Mucosa of stomach (tissue), 1 donor: ENCODE data around the gene GNG11.
"Not testable (repeated sequence)": the region's sequence is repeated elsewhere in the genome, so short reads cannot be mapped to it uniquely, and the experiment has no call there.

ENCODE experiments used
- H3K27me3 ChIP-seq: one replicate; pipeline ENCODE4 v1.7.0; 2013; ENCODE audit warnings: mild to moderate bottlenecking, low read length; ENCODE audit not compliant: control insufficient read depth, insufficient read depth
- H3K36me3 ChIP-seq: one replicate; pipeline ENCODE4 v1.7.0; 2013; ENCODE audit warnings: low read length; ENCODE audit not compliant: control insufficient read depth, insufficient read depth
- H3K4me1 ChIP-seq: one replicate; pipeline ENCODE4 v1.7.0; 2013; ENCODE audit warnings: mild to moderate bottlenecking, low read length; ENCODE audit not compliant: control insufficient read depth, insufficient read depth
- H3K4me3 ChIP-seq: one replicate; pipeline ENCODE4 v1.7.0; 2013; ENCODE audit warnings: low read length
- H3K9ac ChIP-seq: one replicate; pipeline ENCODE4 v1.7.0; 2013; ENCODE audit warnings: mild to moderate bottlenecking, low read length, moderate library complexity
- H3K9me3 ChIP-seq: one replicate; pipeline ENCODE4 v1.7.0; 2013; ENCODE audit warnings: mild to moderate bottlenecking, low read length, moderate library complexity; ENCODE audit not compliant: control insufficient read depth
- donor health status: Pancreatic carcinoma.

GNG11 gene

GRCh38 chr7:93894426-93894825 lies 27.1 kb upstream of the GNG11 start:
- H3K9me3 ChIP-seq, result no peaks in the 10 kb centered on the region
- H3K36me3 ChIP-seq, result no peaks in the 10 kb centered on the region
- H3K27me3 ChIP-seq, result peaks cover 13% of the 10 kb centered on the region
- no peak overlapping the region for H3K4me3 ChIP-seq
- no peaks in the 10 kb centered on the region for H3K4me1 ChIP-seq
- no peak overlapping the region for H3K9ac ChIP-seq

GRCh38 chr7:93894966-93895640 lies 26.4 kb upstream of the GNG11 start:
- H3K36me3 ChIP-seq, result no peaks in the 10 kb centered on the region
- H3K9ac ChIP-seq, result no peak overlapping the region
- peaks cover 10% of the 10 kb centered on the region for H3K27me3 ChIP-seq
- H3K9me3 ChIP-seq, result no peaks in the 10 kb centered on the region
- H3K4me3 ChIP-seq, result no peak overlapping the region
- H3K4me1 ChIP-seq, result no peaks in the 10 kb centered on the region

GRCh38 chr7:93895859-93896600 lies 25.5 kb upstream of the GNG11 start:
- Histone ChIP-seq H3K36me3 (no peaks in the 10 kb centered on the region), H3K9ac (no peak overlapping the region), H3K4me1 (no peaks in the 10 kb centered on the region), H3K9me3 (no peaks in the 10 kb centered on the region), H3K27me3 (peaks cover under 1% of the 10 kb centered on the region), H3K4me3 (no peak overlapping the region)

GRCh38 chr7:93897680-93898079 lies 23.9 kb upstream of the GNG11 start:
- Histone ChIP-seq H3K9me3 (no peaks in the 10 kb centered on the region), H3K27me3 (no peaks in the 10 kb centered on the region), H3K4me3 (no peak overlapping the region), H3K9ac (no peak overlapping the region), H3K4me1 (no peaks in the 10 kb centered on the region), H3K36me3 (no peaks in the 10 kb centered on the region)

- H3K4me3 ChIP-seq, result no peak overlapping the region
- H3K9ac ChIP-seq, result no peak overlapping the region
- H3K4me1 ChIP-seq, result no peaks in the 10 kb centered on the region
- H3K9me3 ChIP-seq, result no peaks in the 10 kb centered on the region
- no peaks in the 10 kb centered on the region for H3K36me3 ChIP-seq
- no peaks in the 10 kb centered on the region for H3K27me3 ChIP-seq
Observed at GRCh38 chr7:93902777-93903423, 18.6 kb upstream of the GNG11 start.

GRCh38 chr7:93906267-93906666 lies 15.3 kb upstream of the GNG11 start, which contains the start of gene GNGT1:
TSS of gene GNGT1 (plus strand) at chr7:93906567. CDS start at chr7:93906747, 180 bp downstream.
- no peaks in the 10 kb centered on the region for H3K27me3 ChIP-seq
- no peak within 1 kb of the TSS for H3K4me3 ChIP-seq
- H3K36me3 ChIP-seq, result no peaks in the 10 kb centered on the region
- no peaks in the 10 kb centered on the region for H3K4me1 ChIP-seq
- no peak within 1 kb of the TSS for H3K9ac ChIP-seq
- H3K9me3 ChIP-seq, result no peaks in the 10 kb centered on the region

GRCh38 chr7:93910076-93910994 lies 11.2 kb upstream of the GNG11 start:
- H3K4me1 ChIP-seq, result no peaks in the 10 kb centered on the region

GRCh38 chr7:93911242-93911641 lies 10.3 kb upstream of the GNG11 start:
- H3K9ac ChIP-seq, H3K27me3 ChIP-seq, H3K4me1 ChIP-seq, H3K4me3 ChIP-seq, H3K9me3 ChIP-seq, H3K36me3 ChIP-seq: not testable (repeated sequence)

More at GRCh38 chr7:93910076-93910994, 11.2 kb upstream of the GNG11 start:
- H3K27me3 ChIP-seq, result no peaks in the 10 kb centered on the region
- no peak overlapping the region for H3K4me3 ChIP-seq
- no peaks in the 10 kb centered on the region for H3K36me3 ChIP-seq
- H3K9me3 ChIP-seq, result no peaks in the 10 kb centered on the region
- H3K9ac ChIP-seq, result no peak overlapping the region

- H3K9me3 ChIP-seq, H3K4me1 ChIP-seq, H3K4me3 ChIP-seq, H3K36me3 ChIP-seq, H3K9ac ChIP-seq, H3K27me3 ChIP-seq: not testable (repeated sequence)
Observed at GRCh38 chr7:93911661-93912060, 9.9 kb upstream of the GNG11 start.

GRCh38 chr7:93913197-93913596 lies 8.3 kb upstream of the GNG11 start:
- H3K27me3 ChIP-seq, result no peaks in the 10 kb centered on the region
- H3K9ac ChIP-seq, result no peak overlapping the region
- H3K36me3 ChIP-seq, result no peaks in the 10 kb centered on the region
- no peak overlapping the region for H3K4me3 ChIP-seq
- H3K9me3 ChIP-seq, result no peaks in the 10 kb centered on the region
- H3K4me1 ChIP-seq, result no peaks in the 10 kb centered on the region

GRCh38 chr7:93914581-93915066 lies 6.9 kb upstream of the GNG11 start:
- Histone ChIP-seq H3K27me3 (no peaks in the 10 kb centered on the region), H3K9ac (no peak overlapping the region), H3K9me3 (no peaks in the 10 kb centered on the region), H3K36me3 (no peaks in the 10 kb centered on the region), H3K4me3 (no peak overlapping the region), H3K4me1 (no peaks in the 10 kb centered on the region)
